Measurements from ENCODE around the gene SLC29A1.

SLC29A1 gene

DNA sequence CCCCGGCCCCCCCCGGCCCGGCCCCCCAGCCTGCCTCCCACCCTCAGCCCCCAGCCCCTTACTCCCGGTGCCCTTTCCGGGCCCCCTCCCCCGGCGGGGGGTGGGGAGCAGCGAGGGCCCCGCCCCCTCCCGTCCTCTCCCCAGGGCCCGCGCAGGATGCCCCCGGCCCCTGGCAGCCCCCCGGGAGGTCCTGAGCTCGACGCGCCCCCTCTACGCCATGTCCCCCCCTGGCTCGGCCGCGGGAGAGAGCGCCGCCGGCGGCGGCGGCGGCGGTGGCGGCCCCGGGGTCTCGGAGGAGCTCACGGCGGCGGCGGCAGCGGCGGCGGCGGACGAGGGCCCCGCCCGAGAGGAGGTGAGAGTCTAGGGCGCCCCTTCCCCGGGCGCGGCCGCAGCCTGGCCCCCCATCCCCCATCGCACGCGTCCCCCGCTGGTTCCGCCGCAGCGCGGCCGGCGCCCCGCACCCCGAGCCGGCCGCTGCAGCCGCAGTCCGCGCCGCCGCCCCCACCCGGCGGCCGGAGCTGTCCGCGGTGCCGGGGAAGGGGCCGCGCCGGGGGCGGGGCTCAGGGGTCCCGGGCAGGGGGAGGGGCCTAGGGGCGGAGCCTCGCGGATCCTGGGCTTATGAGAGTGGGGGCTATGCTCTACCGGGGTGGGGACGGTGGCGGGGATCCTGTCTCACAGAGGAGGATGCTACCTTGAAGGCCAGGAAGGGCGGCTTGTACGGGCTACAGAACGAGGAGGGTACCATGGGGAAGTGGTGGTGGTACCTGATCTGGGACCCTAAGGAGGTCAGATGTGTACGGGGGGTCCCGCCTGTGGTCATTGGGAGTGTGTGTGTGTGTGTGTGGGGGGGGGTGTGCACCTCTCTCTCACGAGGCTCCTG, 47.4 kb downstream of the SLC29A1 start:
- no peak for DNase-seq

DNA sequence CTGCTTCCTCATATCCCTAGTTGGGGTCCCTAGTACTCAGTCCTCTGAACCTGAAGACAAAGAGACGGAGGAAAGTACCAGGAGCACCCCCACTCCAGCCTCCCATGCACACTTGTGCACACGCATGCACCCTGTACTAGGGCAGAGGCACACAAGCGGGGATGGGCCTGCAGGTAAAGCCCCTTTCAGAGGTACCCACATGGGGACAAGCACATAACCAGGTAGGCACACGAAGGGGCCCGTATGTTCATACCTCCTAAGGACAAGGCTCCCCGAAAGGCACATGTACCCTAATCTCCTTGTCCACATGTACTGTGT, 48.0 kb downstream of the SLC29A1 start:
- no peak for DNase-seq

DNA sequence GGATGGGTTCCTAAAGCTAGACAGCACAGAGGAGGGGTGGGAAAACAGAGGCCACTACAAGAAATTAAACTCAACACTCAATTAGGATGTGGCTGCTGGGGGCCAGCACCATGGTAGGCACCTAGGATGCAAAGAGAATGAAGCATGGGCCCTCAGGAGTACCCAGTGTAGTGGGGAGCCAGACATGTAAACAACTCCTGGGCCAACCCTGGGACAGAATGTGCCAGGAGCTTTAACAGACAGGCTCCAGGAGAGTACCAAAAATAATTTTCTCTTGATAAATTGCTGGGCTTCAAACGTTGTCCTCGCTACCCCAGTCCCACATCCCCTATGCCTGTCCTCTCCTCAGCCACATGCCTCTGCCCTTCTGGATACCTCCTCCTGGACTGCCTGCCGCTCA, 48.5 kb downstream of the SLC29A1 start:
- no peak for DNase-seq

DNA sequence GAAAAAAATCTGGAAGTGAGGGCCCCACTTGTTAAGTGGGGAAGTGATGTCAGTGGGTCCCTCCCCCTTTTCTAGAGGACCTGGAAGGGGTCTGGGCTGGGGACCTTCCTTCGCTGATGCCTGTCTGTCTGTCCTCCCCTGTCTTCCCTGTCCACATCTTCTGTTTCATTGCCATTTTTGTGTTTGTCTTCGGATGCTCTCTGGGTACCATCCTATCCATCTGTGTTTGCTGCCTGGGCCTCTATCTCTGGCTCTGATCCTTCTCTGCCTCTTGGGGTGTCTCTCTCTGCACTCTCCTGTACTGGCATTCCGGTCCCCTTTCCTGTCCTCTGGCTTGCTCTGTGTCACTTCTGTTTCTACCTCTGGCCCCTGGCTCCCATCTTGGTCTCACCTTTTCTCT, 49.1 kb downstream of the SLC29A1 start:
- DNase-seq: no peak

DNA sequence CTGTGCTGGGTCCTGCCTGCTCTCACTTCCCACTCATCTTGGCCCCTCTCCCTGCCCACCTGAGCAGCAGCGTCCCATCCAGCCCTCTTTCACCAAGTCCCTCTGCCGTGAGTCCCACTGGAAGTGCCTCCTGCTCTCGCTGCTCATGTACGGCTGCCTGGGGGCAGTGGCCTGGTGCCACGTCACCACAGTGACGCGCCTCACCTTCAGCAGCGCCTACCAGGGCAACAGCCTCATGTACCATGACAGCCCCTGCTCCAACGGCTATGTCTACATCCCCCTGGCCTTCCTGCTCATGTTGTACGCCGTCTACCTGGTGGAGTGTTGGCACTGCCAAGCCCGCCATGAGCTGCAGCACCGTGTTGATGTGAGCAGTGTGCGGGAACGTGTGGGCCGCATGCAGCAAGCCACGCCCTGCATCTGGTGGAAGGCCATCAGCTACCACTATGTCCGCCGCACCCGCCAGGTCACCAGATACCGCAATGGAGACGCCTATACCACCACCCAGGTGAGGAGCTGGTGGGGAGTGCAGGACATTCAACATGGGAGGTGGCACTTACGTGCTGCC, 49.7 kb downstream of the SLC29A1 start:
- no peak for DNase-seq

DNA sequence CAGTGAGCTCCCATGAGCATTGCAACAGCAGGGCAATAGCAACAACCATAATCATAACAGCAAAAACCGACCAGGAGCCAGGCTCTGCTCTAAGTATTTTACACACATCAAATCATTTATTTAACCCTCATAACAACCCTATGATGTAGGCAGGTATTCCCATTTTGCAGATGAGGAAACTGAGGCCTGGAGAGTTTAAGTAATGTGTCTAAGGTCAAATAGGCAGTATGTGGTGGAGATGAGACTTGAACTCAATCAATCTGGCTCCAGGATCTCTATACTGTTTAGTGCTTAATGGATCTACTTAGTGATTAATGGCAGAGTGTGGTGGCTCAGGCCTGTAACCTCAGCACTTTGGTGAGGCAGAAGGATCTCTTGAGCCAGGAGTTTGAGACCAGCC, 50.2 kb downstream of the SLC29A1 start:
- DNase-seq: no peak

DNA sequence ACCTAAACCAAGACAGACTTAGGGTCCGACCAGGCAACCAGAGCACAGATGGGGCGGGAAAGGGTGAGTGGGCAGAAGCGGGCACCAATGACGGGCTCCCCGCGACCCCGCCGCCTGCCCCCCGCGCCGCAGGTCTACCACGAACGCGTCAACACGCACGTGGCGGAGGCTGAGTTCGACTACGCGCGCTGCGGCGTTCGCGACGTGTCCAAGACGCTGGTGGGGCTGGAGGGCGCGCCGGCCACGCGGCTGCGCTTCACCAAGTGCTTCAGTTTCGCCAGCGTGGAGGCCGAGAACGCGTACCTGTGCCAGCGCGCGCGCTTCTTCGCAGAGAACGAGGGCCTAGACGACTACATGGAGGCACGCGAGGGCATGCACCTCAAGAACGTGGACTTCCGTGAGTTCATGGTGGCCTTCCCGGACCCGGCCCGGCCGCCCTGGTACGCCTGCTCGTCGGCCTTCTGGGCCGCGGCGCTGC, 51.9 kb downstream of the SLC29A1 start:
- DNase-seq: no peak

DNA sequence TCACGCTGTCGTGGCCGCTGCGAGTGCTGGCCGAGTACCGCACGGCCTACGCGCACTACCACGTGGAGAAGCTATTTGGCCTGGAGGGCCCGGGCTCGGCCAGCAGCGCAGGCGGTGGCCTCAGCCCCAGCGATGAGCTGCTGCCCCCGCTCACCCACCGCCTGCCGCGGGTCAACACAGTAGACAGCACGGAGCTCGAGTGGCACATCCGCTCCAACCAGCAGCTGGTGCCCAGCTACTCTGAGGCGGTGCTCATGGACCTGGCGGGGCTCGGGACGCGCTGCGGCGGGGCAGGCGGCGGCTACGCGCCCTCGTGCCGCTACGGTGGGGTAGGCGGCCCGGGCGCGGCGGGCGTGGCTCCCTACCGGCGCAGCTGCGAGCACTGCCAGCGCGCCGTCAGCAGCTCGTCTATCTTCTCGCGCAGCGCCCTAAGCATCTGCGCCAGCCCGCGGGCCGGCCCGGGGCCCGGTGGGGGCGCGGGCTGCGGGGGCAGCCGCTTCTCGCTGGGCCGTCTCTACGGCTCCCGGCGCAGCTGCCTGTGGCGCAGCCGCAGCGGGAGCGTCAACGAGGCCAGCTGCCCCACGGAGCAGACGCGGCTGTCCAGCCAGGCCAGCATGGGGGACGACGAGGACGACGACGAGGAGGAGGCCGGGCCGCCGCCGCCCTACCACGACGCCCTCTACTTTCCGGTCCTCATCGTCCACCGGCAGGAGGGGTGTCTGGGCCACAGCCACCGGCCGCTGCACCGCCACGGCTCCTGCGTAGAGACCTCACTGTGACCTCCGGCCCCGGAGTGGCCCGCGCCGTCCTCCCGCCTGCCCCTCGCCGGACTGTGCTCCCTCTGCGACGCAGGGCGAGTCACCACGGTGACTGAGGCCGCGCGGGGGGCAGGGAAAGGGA, 52.6 kb downstream of the SLC29A1 start:
- no peak for DNase-seq

DNA sequence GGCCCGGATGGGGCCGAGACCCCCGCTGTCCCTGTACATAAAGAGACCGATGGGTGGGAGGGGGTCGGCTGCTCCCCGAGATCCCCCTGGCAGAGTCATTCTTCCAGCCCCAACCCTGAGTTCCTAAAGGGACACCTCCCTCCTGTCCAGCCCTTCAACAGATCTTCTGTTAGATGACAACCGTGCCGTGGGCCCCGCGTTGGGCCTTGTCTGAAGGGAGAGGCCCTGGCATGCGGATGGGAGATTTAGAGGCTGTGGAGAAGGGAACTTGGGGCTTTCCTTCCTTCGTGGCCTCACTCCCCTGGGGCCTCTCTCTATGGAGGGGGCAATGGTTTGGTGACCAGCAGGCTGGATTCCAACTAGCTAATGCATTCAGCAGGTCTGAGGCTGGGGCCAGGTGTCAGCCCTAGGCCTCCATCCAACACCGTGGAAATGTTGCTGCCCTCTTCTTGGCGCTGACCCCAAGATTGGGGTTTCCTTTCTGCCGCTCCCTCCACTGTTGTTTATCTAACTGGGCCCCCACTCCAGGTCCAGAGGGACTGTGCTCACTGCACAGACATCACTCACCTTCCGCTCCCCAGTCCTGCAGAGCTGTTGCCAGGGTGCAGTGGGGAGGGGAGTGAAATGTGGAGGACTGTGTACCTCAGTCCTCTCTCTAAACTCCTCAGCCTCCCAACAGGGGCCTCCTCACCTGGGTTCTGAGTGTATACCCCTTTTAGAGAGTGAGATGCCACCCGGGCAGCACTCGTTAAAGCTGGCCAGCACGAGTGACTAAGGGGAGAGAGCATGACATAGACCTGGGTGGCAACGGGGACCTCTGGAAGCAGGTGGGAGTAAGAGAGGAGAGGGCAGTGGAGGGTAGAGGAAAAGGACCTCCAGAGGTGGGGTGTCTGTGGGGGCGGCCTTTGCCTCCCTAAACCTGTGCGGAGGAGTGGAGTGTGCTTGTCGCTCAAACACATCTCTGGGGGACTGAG, 53.6 kb downstream of the SLC29A1 start:
- DNase-seq: no peak

DNA sequence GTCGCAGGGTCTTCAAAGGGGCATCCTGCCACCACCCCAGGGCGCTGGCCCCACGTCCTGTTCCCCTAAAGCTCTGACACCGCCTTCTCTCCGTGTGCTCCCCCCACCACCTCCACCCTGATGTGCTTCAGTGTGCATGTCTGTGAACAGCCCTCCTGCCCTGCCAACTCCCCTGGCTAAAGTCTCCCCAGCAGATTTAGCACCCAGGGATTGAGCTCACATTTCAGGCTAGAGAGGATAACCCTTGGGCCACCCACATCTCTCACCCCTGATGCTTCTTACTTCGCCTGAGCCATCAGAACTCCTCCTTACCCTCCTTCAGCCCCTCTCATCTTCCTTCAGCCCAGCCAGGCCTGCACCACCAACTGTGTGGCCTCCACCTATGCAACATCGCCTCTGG, 54.4 kb downstream of the SLC29A1 start:
- no peak for DNase-seq

DNA sequence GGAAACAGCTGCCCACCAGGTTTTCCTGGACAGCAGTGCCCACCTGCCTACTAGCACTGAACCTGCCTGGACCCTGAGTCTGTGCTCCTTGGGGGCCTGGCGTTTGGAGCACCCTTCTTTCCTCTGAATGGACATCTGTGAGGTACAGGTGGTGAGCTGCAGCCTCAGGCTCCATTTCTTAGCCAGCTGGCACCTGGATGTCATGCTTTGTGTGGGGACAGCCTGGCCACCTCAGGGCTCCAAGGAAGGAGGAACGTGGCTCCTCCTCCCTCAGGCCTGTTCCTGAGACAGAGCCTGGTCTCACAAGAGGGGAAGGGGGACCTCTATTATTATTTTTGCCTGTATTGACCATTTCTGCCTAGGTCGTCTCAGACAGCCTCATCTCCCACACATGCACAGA, 54.9 kb downstream of the SLC29A1 start:
- DNase-seq: no peak

DNA sequence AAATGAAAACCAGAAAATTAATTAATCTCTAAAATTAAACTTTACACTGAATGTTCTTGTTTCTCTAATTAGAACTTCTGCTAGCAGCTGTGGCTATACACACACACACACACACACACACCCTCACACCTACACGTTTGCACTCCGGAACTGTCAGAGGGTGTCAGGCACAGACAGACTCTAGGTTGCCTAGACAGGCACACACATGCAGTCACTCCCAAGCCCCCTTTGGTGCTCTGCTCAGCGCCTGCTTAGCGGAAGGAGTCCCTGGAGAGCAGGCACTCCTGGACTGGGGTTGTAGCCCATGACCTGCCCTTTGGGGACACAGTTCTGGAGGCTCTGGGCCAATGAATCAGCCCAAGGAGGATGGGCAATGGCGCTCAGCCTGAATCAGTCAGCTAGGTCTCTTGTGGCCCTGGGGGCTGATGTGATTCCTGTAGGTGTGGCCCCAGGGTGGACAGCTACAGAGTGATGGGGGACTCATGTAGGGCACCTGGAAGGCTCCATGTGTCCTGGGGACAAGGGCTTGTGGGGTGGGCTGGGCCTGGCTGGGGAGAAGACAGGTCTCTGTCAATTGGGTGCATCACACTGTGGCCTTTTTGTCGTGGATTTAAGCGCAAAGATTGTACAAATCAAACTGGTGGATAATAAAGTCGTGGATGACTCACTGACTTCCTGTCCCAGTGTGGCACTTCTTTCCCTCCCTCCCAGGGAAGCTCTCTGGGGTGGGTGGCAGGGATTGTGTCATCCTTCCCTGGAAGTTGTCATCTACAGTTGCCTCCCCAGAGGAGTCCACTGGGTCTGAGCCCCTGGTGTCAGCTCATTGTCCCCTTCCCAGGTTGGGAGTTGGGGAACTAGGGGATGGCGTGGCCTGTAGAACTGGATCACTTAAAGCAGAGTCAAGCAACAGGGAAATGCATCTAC, 55.6 kb downstream of the SLC29A1 start:
- no peak for DNase-seq

All from NCI-H446 (cell line).